HG03432 (cell line): ENCODE data around the gene COL9A3.

ENCODE experiments used
- ATAC-seq: cut with Tn5 transposase; IDR thresholded peaks from one replicate; pipeline ENCODE4 v1.9.1; 2021; ENCODE audit warnings: mild to moderate bottlenecking, moderate library complexity; ENCODE audit not compliant: unreplicated experiment

The COL9A3 gene

DNA sequence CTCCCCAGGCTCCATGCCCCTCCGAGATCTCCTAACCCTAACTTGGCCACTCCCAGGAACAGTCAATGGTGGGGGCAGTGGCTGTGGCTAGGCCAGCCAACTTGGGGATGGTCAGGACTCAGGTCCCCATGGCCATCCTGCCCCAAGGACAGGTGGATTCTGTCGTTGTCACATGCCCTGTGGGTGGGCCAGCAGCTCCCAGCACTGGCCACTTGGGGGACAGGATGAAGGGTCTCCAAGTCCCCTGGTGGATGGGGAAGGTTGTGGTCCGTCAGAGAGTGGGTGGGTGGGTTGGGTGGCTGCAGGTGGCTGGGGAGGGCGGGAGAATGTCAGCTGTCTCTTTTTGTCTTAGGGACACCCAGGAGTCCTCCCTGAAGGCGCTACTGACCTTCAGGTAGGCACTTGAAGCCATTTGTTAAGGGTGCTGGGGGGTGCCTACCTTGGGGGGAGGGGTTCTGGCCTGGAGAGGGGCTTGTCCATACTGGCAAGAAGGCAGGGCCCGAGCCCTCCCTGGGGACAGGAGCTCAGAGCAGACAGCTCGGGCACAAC is 5.5 kb downstream of the COL9A3 start:
- no peak for ATAC-seq

DNA sequence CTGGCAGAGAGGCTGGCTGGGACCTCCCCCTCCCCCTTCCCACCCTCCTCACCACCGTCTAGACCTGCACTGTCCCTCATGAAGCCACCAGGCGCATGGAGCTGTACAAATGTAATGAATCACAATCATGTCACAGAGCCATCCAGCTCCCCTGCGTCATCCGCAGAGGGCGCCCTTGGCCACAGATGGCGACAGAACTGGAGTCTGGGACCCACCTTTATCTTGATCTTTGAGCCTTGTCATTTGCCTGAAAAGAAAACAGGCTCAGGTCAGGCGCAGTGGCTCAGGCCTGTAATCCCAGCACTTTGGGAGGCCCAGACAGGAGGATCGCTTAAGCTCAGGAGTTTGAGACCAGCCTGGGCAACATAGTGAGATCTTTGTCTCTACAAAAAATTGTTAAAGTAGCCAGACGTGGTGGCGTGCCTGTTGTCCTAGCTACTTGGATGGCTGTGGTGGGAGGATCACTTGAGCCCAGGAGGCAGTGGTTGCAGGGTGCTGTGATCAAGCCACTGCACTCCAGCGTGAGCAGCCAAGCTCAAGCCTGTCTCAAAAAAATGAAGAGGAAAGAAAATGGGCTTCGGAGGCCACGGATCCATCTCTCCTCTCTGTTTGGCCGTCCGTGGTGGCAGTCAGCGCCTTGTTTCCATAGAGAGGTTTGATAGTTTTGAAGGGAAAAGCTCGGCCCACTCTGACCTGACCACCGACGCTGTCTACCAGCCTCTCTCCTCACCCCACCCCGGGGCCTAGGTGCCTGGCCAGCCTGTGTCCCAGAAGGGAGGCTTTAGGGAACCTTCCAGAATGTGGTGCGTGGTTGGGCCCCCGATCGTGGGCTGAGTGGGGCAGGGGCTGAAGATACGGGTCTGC is 6.2 kb downstream of the COL9A3 start:
- ATAC-seq: peak; percentile 53

DNA sequence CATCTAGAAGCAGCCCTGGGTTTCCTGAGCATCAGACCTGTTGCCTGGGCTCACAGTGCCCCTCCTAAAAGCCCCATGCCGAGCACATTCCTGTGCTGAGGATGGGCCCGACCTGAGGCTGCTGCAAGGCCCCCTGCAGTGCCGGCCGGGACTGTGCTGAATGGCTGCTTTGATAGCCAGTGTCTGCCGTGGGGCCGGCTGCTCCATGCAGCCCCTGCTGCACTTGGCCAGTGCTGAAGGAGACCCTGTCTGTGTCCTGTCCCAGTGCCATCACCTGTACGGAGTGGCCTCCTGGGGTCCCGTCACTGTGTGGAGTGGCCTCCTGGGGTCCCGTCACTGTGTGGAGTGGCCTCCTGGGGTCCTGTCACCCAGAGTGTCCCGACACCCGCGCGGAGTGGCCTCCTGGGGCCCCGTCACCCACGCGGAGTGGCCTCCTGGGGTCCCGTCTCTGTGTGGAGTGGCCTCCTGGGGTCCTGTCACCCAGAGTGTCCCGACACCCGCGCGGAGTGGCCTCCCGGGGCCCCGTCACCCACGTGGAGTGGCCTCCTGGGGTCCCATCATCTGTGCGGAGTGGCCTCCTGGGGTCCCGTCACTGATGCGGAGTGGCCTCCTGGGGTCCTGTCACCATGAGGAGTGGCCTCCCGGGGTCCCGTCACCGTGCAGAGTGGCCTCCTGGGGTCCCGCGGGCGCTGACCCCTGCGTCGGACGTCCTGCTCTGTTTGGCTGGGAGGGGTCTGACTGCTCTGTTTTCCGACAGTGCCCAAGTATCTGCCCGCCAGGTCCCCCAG is 7.0 kb downstream of the COL9A3 start:
- no peak for ATAC-seq

DNA sequence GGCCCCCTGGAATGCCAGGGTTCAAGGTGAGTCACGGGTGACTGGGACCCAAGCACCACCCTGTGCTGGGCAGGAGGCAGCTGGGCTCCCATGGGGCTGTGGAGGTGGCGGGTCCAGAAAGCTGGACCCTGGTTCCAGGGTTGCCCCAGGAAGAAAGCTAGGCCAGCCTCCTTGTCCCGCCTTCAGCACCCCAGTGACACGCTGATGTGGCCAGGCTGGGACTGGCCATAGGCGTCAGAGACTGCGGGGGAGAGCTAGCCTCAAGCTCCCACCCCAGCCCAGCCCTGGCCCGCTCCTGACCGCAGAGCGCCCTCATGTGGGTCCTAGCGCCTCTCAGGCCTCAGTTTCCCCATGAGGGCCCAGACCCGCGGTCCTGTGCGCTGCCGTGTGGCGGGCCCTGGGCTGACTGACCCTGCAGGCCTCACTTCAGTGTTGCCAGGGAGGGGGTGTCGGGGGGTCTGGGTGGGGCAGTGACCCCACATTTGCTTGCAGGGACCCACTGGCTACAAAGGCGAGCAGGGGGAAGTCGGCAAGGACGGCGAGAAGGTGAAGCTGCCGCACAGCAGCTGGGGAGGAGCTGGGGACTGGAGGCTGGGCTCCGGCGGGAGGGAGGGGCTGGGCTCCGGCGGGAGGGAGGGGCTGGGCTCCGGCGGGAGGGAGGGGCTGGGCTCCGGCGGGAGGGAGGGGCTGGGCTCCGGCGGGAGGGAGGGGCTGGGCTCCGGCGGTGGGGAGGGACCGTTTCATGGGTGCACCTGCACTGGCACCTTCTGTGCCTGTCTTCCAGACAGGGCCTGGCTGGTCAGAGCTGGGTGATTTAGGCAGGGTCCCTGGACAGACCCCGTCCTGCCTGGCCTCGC is 7.9 kb downstream of the COL9A3 start:
- ATAC-seq: no peak

DNA sequence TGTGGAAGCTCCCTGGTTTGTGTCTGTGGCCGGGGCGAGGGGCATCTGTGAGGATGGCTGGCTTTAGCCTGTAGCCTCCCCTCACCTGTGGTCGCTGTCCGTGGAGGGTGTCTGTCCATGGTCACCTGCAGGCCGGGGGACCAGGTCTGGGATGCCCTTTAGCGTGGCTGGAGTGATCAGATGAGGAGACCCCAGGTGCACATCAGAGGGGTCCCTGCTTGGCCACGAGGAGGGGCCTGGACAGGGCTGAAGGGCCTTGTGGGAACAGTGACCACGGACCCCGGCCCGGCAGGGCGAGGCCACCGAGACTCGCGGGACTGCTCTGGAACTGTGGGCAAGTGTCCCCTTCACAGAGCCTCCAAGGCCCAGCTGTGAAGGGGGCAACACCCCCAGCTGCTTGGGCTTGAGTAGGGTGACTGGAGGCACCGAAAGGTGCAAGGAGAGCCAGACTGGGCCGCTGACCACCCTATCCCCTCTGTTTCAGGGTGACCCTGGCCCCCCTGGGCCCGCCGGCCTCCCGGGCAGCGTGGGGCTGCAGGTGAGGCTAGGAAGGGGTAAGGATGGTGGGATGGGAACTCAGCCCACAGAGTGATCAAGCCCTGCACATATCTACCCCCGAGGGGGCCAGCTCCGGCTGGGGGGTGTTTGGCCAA is 8.6 kb downstream of the COL9A3 start:
- ATAC-seq: no peak

DNA sequence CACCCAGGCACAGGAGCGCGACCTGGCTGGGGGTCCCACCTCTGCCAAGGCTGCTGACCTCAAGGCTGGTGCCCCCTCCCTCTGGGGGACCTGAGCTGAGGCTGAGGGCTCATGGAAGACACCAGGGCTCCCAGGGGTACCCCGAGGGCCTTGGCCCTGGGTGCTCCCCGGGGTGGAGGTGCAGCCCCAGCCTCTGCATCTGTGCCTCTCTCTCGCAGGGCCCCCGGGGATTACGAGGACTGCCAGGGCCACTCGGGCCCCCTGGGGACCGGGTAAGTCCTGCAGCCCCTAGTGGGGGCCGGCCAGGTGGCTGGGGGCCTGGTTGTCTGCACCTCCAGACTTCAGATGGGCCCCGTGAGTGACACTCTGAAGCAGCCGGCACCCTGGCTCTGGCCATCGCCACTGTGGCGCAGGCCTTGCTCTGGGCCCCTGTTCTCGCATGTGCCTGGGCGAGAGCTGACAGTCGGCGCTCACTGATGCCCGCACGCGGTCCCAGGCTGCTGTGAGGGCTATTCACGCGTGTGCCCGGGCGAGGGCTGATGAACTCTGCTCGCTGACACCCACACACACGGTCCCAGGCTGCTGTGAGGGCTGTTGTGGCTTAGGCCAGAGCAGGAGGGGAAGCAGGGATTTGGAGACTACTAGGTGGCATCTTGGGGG is 9.3 kb downstream of the COL9A3 start:
- ATAC-seq: no peak

DNA sequence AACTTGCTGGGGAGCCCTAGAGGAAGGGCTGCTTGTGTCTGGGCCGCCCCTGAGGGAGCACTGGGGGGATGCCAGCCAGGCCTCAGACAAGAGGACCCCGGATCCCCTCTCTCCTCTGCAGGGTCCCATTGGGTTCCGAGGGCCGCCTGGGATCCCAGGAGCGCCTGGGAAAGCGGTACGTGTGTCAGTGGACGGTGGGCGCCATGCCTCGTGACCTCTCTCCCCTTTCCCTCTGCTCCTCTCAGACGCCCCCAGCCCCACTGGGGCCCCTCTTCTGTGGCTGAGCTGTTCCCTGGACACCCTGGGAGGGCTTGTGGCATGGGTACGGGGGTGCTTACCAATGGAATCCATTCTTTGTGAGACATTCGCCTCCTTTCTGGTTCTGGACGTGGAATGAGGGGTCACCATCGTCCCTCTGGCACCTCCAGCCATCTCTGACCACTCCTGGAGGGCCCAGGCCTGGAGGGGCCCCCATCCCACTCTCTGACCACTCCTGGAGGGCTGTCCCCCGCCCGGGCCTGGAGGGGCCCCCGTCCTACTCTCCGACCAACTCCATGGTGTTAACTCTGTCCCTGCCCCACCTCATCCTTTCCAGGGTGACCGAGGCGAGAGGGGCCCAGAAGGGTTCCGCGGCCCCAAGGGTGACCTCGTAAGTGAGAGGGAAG is 9.9 kb downstream of the COL9A3 start:
- ATAC-seq: no peak

DNA sequence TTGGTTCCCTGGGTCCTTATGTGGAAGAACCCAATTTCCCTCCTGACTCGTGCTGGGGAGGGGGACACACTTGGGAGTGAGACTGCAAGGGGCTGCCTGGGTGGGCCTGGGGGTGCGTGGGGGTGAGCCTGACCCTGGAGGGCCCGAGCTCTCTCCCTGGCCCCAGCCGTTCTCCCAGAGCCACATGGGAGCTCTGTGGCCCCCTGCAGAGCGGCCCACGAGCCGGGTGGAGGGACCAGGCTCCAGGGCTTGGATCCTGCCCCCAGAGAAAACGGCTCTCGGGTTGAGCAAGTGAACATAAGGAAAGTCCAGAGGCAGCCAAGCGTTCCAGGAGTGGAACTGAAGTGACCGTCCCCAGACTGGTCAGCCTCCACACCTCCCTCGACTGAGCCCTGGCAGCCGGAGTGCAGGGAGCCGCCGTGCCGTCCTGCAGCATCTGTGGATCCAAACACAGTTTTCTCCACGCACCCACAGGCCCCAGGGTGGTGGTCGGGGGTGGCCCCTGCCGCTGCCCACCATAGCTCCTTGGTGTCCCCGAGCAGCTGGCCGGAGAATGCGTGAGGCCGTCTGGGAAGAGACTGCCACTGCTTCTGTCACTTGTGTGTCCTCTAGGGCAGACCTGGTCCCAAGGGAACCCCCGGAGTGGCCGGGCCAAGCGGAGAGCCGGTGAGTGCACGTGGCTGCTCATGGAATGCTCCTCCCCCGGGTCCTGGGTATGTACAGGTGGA is 10.6 kb downstream of the COL9A3 start:
- no peak for ATAC-seq

DNA sequence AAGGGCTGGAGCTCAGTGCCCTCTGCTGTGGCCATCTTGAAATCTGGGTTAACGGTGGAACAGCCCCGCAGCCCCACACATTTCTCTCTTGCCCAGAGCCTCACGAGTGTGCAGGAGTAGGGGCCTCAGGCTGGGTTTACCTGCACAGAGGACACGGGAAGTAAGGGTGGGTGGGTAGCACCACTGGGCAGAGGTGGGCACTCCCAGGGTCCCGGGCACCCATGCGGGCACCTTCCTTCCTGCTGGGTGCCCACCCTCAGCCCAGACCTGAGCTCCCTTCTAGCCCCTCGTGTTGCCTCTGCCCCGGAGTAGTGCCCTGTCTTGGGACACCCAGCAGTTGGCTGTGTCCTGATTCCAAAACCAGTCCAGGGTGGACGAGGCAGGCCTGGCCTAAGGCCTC is 11.2 kb downstream of the COL9A3 start:
- ATAC-seq: no peak

DNA sequence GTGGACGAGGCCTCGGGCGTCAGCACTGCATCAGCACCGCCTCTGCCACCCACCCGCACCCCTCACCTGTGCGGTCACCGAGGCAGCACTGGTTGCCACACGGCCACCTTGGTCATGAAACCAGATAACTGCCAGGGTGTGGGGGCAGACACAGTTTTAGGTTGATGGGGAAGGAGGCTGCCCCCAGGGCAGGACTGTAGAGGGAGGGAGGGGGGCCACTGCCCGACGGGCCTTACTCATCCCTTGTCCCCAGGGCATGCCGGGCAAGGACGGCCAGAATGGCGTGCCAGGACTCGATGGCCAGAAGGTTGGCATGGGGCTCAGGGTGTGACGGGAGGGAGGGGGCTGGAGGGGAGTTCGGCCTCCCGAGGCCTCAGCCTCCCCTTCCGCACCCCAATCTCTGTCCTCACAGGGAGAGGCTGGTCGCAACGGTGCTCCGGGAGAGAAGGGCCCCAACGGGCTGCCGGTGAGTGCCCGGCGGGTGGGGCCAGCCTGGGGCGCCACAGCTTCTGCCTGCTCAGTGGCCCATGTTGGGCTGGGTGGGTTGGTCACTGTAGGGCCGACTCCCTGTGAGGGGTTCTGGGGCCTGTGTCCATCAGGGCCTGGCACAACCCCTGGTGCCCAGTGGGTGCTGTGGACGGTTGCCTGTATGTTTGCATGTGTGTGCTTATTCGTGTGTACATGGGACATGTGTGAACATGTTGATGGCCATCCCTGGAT is 11.8 kb downstream of the COL9A3 start:
- ATAC-seq: no peak

DNA sequence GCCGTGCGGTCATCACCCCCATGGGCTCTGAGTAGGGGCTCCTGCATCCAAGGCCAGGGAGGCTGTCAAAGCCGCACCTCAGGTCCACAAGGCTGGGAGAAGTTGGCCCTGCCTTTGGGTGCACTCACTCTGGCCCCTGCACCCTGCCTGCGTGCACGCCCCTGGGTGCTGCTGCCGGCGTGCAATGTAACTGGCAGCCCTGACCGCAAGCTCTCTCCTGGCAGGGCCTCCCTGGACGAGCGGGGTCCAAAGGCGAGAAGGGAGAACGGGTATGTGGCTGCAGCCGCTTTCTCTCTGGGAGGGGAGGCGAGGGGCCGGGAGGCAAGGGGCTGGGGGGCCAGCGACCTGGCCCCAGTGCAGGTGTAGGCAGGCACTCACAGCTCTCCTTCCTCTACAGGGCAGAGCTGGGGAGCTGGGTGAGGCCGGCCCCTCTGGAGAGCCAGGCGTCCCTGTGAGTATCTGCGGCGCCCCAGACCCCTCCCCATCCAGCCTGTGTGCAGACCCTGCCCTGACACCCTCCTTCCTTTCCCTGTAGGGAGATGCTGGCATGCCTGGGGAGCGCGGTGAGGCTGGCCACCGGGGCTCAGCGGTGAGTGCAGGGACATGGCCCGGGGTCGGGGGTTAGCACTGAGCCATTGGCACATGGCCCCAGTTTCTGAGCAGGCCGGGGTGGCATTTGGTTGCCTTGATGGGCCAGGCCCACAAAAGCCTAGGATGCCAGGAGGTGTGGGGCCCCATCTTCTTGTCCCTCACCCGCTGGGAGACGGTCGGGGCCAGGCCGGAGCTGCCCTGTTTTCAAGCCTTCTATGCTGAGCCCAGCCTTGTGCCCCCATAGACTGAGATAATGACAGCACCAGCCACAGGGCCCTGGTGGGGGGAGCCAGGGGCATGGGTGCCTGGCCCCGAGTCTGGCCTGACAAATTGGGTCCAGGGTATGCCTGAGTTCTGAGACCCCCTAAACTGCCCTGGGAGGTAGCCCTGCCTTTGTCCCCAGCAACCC is 12.7 kb downstream of the COL9A3 start:
- ATAC-seq: no peak

DNA sequence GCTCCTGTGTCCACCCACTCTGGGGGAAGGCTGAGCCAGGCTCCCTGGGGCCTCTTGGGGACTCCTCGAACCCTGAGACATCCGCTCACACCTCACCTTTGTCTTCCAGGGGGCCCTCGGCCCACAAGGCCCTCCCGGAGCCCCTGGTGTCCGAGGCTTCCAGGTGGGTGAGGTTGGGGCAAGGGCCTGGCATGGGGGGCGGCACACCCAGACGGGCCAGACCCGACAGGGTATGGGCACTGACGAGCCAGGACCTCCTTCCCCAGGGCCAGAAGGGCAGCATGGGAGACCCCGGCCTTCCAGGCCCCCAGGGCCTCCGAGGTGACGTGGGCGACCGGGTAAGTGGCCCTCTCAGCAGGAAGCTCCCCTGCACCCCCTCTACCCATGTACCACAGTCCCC is 13.4 kb downstream of the COL9A3 start:
- no peak for ATAC-seq

DNA sequence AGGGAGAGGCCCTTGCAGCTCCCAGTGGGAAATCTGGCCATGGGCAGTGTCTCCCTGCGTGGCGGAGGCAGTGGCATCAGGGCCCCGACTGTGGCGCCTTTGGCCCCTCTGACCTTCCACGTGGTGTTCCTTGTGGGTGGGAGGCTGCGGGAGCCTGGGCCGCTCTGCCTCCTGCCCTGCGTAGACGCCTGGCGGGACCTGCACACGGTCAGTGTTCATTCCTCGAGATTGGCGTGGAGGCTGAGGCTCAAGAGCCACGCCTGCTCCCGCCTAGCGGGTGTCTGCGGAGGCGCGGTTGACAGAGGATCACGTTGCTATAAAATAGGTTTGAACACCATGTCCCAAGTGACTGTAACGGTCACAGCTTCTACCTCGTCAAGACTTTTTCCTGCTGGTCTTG is 14.0 kb downstream of the COL9A3 start:
- ATAC-seq: no peak

DNA sequence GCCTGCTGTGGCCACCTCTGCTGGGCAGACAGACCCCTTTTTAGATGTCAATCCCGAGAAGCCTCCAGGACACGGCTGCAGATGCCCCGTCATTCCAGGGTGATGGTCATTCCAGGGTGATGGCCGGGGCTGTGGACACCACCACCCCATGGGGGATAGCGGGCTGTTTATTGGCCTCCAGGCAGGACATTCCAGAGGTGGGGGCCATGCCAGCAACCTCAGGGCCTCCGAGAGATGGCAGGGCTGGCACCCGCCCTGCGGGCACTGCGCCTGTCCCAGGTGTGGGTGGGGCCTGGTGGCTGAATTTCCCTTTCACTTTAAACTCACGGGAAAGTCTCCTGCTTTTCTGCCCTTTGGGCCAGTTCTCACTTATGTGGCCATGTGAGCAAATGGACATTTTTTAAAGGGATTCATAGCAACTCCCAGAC is 14.5 kb downstream of the COL9A3 start:
- no peak for ATAC-seq

DNA sequence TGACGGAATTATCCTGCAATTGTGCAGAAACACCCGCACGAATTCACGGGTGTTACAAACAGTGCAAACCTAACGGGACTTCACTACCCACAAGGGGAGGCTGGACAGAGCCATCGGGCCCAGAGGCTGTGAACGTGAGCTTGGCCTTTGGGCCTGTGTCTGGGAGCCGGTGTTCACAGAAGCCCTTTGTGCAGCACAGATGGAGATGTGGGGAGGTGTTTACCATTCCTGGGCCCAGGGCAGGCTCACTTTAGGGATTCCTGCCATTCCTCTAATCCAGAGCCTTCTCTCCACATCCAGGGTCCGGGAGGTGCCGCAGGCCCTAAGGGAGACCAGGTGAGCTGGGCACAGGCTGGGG is 15.0 kb downstream of the COL9A3 start:
- no peak for ATAC-seq

DNA sequence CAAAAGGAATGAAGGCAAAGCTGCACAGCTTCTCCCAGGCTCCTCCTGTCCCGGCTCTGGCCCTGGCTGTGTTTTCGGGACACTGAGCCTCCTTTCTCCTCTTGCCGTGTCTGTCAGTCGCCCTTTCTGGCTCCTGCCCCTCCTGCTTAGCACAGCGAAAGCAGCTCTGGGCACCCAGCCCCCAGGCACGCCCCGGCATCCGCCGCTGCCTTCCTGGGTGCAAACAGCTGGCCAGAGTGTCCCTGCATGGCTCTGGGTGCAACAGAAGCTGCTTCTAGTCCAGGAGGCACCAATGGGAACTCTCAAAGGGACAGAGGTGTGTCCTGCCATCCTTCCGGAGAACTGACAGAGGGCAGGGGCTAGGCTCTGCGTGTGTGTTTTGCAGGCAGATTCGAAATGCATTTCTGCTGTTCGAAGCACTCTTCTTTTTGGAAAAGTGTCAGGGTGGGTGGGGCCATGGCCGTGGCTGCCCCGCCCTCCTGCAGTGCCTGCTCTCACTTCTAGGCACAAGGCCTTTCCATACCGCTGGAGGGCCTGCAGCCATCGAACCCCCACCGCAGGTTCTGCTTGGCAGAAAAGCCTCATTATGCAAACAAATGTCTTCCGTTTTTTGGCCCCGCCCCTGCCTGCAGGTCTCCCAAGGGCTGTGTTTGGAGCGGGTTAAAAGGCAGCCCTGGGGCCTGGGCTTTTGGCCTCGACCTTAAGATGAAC is 15.5 kb downstream of the COL9A3 start:
- ATAC-seq: no peak
